Calu3 (cell line): ENCODE measurements around the gene SPECC1. TPM values are rescaled to one million over a fixed set of nuclear protein-coding genes. Genes with fewer than 3 reads are reported as not detected.

Source experiments
- BruUV-seq: library from RNA; stranded (reverse); fragments of 400-500 nt; replicated peaks from 2 replicates; lab custom pipeline; 2021; lab: Mats Ljungman, UMichigan
- CTCF ChIA-PET: fragments of 300-600 bp; sonication (Branson Sonifier 250); formaldehyde crosslinking; loops from one replicate; lab custom pipeline; 2022; ENCODE audit warnings: antibody characterized with exemption; lab: Charles Lee
- DNase-seq: peaks from one replicate; pipeline ENCODE4 v3.0.0; 2022
- H3K27ac Mint-ChIP-seq: one replicate; pipeline ENCODE4 v1.8.0; 2022; ENCODE audit warnings: mixed read lengths; ENCODE audit not compliant: unreplicated experiment
- H3K27me3 Mint-ChIP-seq: one replicate; pipeline ENCODE4 v1.8.0; 2022; ENCODE audit warnings: mixed read lengths; ENCODE audit not compliant: unreplicated experiment
- H3K36me3 Mint-ChIP-seq: one replicate; pipeline ENCODE4 v1.8.0; 2022; ENCODE audit warnings: mild to moderate bottlenecking, moderate library complexity, mixed read lengths; ENCODE audit not compliant: insufficient read depth, unreplicated experiment
- H3K4me1 Mint-ChIP-seq: one replicate; pipeline ENCODE4 v1.8.0; 2022; ENCODE audit warnings: mild to moderate bottlenecking, low read depth, mixed read lengths; ENCODE audit not compliant: unreplicated experiment
- H3K4me3 Mint-ChIP-seq: one replicate; pipeline ENCODE4 v1.8.0; 2022; ENCODE audit warnings: mild to moderate bottlenecking, low read depth, moderate library complexity, mixed read lengths; ENCODE audit not compliant: unreplicated experiment
- H3K9me3 Mint-ChIP-seq: one replicate; pipeline ENCODE4 v1.8.0; 2022; ENCODE audit warnings: low read depth, mixed read lengths; ENCODE audit not compliant: unreplicated experiment
- CTCF ChIP-seq: fragments of 200-600 bp; IDR thresholded peaks from one replicate; pipeline ENCODE4 v1.8.0; 2022; ENCODE audit warnings: antibody characterized with exemption; ENCODE audit not compliant: unreplicated experiment
- intact Hi-C: fragments of 100-400 bp; cut with micrococcal nuclease; formaldehyde crosslinking; loops from one replicate; pipeline ENCODE4 v1.10.0; 2022; ENCODE audit not compliant: unreplicated experiment
- total RNA-seq: library from RNA; stranded (reverse); gene quantifications from 2 replicates; pipeline ENCODE4 v1.2.3, GENCODE V29; 2022

SPECC1 gene
- total RNA-seq, 1 experiment from 2014 or later = 53.5 TPM

GRCh38 chr17:20116683-20117309, 107.6 kb downstream of the SPECC1 start:
- H3K4me3 Mint-ChIP-seq = no peak overlapping the region
- H3K27me3 Mint-ChIP-seq = peaks cover 32% of the 10 kb centered on the region
- H3K9me3 Mint-ChIP-seq = no peaks in the 10 kb centered on the region
- H3K4me1 Mint-ChIP-seq = peaks cover 3% of the 10 kb centered on the region
- intact Hi-C loops = loop anchor here (1.0 kb wide), 1 partner anchor 123 kb away; no protein-coding TSS in a partner anchor
- CTCF ChIA-PET = interaction anchor here (1.0 to 1.4 kb wide), 2 partner anchors 109 to 124 kb away, joined by 5 to 18 read pairs; no protein-coding TSS in a partner anchor
- no peaks in the 10 kb centered on the region for H3K36me3 Mint-ChIP-seq
- H3K27ac Mint-ChIP-seq = no peak overlapping the region
- BruUV-seq = no TSS peak
- no peak for TF ChIP-seq CTCF
- DNase-seq = peak; percentile 31

GRCh38 chr17:20118280-20118679, 109.1 kb downstream of the SPECC1 start:
- no peak for TF ChIP-seq CTCF
- no peaks in the 10 kb centered on the region for H3K9me3 Mint-ChIP-seq
- H3K27ac Mint-ChIP-seq = no peak overlapping the region
- DNase-seq = no peak
- H3K4me3 Mint-ChIP-seq = no peak overlapping the region
- H3K4me1 Mint-ChIP-seq = peaks cover 14% of the 10 kb centered on the region
- CTCF ChIA-PET = no interaction called here
- intact Hi-C loops = no loop called here
- H3K27me3 Mint-ChIP-seq = peaks cover 17% of the 10 kb centered on the region
- no TSS peak for BruUV-seq
- H3K36me3 Mint-ChIP-seq = no peaks in the 10 kb centered on the region

- intact Hi-C loops = loop anchor here (1.0 to 2.0 kb wide), 2 partner anchors 104 to 200 kb away; no protein-coding TSS in a partner anchor
- H3K4me3 Mint-ChIP-seq = no peak overlapping the region
- H3K4me1 Mint-ChIP-seq = peaks cover 14% of the 10 kb centered on the region
- no TSS peak for BruUV-seq
- H3K27ac Mint-ChIP-seq = no peak overlapping the region
- CTCF ChIA-PET = no interaction called here
- DNase-seq = no peak
- peaks cover 3% of the 10 kb centered on the region for H3K27me3 Mint-ChIP-seq
- TF ChIP-seq CTCF = no peak
- H3K36me3 Mint-ChIP-seq = no peaks in the 10 kb centered on the region
- no peaks in the 10 kb centered on the region for H3K9me3 Mint-ChIP-seq
Measured at GRCh38 chr17:20120836-20121235, 111.7 kb downstream of the SPECC1 start.

- peak; percentile 75 for TF ChIP-seq CTCF
- intact Hi-C loops = loop anchor here (1.0 to 2.0 kb wide), 2 partner anchors 104 to 199 kb away; no protein-coding TSS in a partner anchor
- CTCF ChIA-PET = interaction anchor here (0.6 to 1.1 kb wide), 2 partner anchors 69 to 105 kb away, joined by 3 to 8 read pairs; no protein-coding TSS in a partner anchor
- Mint-ChIP-seq H3K9me3 (no peaks in the 10 kb centered on the region), H3K4me1 (peaks cover 14% of the 10 kb centered on the region), H3K27me3 (peaks cover 11% of the 10 kb centered on the region), H3K4me3 (no peak overlapping the region), H3K36me3 (no peaks in the 10 kb centered on the region), H3K27ac (no peak overlapping the region)
- no TSS peak for BruUV-seq
- peak; percentile 54 for DNase-seq
Measured at GRCh38 chr17:20121359-20122253, 112.4 kb downstream of the SPECC1 start.
